Measurements from ENCODE around the gene PCDH9. TPM values are rescaled to one million over a fixed set of nuclear protein-coding genes. Genes with fewer than 3 reads are reported as not detected.

The PCDH9 gene
- total RNA-seq, 2 donors from 2014 or later = 0.95 to 1.8 TPM

GRCh38 chr13:66895320-66895719, 334.8 kb downstream of the PCDH9 start:
- Mint-ChIP-seq H3K9me3 (no peaks in the 10 kb centered on the region), H3K4me3 (no peak overlapping the region), H3K36me3 (ENCODE audit: low read depth) (no peaks in the 10 kb centered on the region), H3K27ac (no peak overlapping the region), H3K27me3 (ENCODE audit: insufficient read depth) (no peaks in the 10 kb centered on the region), H3K4me1 (peaks cover 3% of the 10 kb centered on the region)
- DNase-seq = no peak
- 80 to 98% methylated on average over 2 to 3 of the region's 3 CpGs for WGBS, 2 experiments (ENCODE audit: insufficient coverage in 1 of 2, insufficient read length in 1 of 2)
- Histone ChIP-seq H3K27me3 (ENCODE audit: control insufficient read depth, insufficient read depth, low read length, poor library complexity, severe bottlenecking) (no peaks in the 10 kb centered on the region), H3K4me3 (ENCODE audit: low read length) (no peak overlapping the region), H3K9me3 (ENCODE audit: control insufficient read depth, low read length) (no peaks in the 10 kb centered on the region), H3K27ac (ENCODE audit: low read depth, low read length) (no peak overlapping the region), H3K4me1 (ENCODE audit: control insufficient read depth, insufficient read depth, low read length) (no peaks in the 10 kb centered on the region), H3K36me3 (ENCODE audit: control insufficient read depth, insufficient read depth, low read length) (no peaks in the 10 kb centered on the region), H3K9ac (ENCODE audit: extremely low read depth, low read length, poor library complexity, severe bottlenecking) (no peak overlapping the region)
- TF ChIP-seq CTCF (conservative IDR thresholded peaks at IDR 0.05) = no peak

GRCh38 chr13:66888698-66889097, 341.4 kb downstream of the PCDH9 start:
- H3K4me1 ChIP-seq (ENCODE audit: control insufficient read depth, insufficient read depth, low read length) = no peaks in the 10 kb centered on the region
- H3K36me3 ChIP-seq (ENCODE audit: control insufficient read depth, insufficient read depth, low read length) = no peaks in the 10 kb centered on the region
- H3K27ac Mint-ChIP-seq = no peak overlapping the region
- no peaks in the 10 kb centered on the region for H3K9me3 Mint-ChIP-seq
- no peaks in the 10 kb centered on the region for H3K9me3 ChIP-seq (ENCODE audit: control insufficient read depth, low read length)
- DNase-seq = no peak
- WGBS, 2 experiments (ENCODE audit: insufficient coverage in 1 of 2, insufficient read length in 1 of 2) = 96% methylated on average over 1 of the region's 1 CpG; no CpG with 5 or more reads in 1 of the 2 experiments
- H3K27me3 Mint-ChIP-seq (ENCODE audit: insufficient read depth) = no peaks in the 10 kb centered on the region
- H3K4me3 Mint-ChIP-seq = no peak overlapping the region
- no peaks in the 10 kb centered on the region for H3K36me3 Mint-ChIP-seq (ENCODE audit: low read depth)
- TF ChIP-seq CTCF (conservative IDR thresholded peaks at IDR 0.05) = no peak
- no peaks in the 10 kb centered on the region for H3K27me3 ChIP-seq (ENCODE audit: control insufficient read depth, insufficient read depth, low read length, poor library complexity, severe bottlenecking)
- peaks cover 1% of the 10 kb centered on the region for H3K4me1 Mint-ChIP-seq
- H3K4me3 ChIP-seq (ENCODE audit: low read length) = no peak overlapping the region
- no peak overlapping the region for H3K9ac ChIP-seq (ENCODE audit: extremely low read depth, low read length, poor library complexity, severe bottlenecking)
- H3K27ac ChIP-seq (ENCODE audit: low read depth, low read length) = no peak overlapping the region

GRCh38 chr13:66887088-66887487, 343.0 kb downstream of the PCDH9 start:
- no peak overlapping the region for H3K27ac ChIP-seq (ENCODE audit: low read depth, low read length)
- Mint-ChIP-seq H3K9me3 (no peaks in the 10 kb centered on the region), H3K27me3 (ENCODE audit: insufficient read depth) (no peaks in the 10 kb centered on the region), H3K27ac (no peak overlapping the region), H3K4me1 (peaks cover 1% of the 10 kb centered on the region), H3K4me3 (no peak overlapping the region), H3K36me3 (ENCODE audit: low read depth) (no peaks in the 10 kb centered on the region)
- no peaks in the 10 kb centered on the region for H3K4me1 ChIP-seq (ENCODE audit: control insufficient read depth, insufficient read depth, low read length)
- H3K9ac ChIP-seq (ENCODE audit: extremely low read depth, low read length, poor library complexity, severe bottlenecking) = no peak overlapping the region
- no peaks in the 10 kb centered on the region for H3K27me3 ChIP-seq (ENCODE audit: control insufficient read depth, insufficient read depth, low read length, poor library complexity, severe bottlenecking)
- H3K9me3 ChIP-seq (ENCODE audit: control insufficient read depth, low read length) = no peaks in the 10 kb centered on the region
- 88% methylated on average over 5 of the region's 5 CpGs; no CpG with 5 or more reads in 1 of the 2 experiments for WGBS, 2 experiments (ENCODE audit: insufficient coverage in 1 of 2, insufficient read length in 1 of 2)
- no peaks in the 10 kb centered on the region for H3K36me3 ChIP-seq (ENCODE audit: control insufficient read depth, insufficient read depth, low read length)
- DNase-seq = no peak
- no peak overlapping the region for H3K4me3 ChIP-seq (ENCODE audit: low read length)
- TF ChIP-seq CTCF (conservative IDR thresholded peaks at IDR 0.05) = no peak
